K562 treated with DMSO at 1 percent for 4 hours (cell line): ENCODE measurements around the gene FAM9B. TPM values are rescaled to one million over a fixed set of nuclear protein-coding genes. Genes with fewer than 3 reads are reported as not detected.

ENCODE experiments used
- total RNA-seq: library from RNA; unstranded; fragments of 300-600 nt; gene quantifications from 2 replicates; pipeline ENCODE4 v1.2.3, GENCODE V29; 2022; ENCODE audit not compliant: insufficient read depth

The FAM9B gene
- 3.3 TPM in 2 replicates for total RNA-seq

DNA sequence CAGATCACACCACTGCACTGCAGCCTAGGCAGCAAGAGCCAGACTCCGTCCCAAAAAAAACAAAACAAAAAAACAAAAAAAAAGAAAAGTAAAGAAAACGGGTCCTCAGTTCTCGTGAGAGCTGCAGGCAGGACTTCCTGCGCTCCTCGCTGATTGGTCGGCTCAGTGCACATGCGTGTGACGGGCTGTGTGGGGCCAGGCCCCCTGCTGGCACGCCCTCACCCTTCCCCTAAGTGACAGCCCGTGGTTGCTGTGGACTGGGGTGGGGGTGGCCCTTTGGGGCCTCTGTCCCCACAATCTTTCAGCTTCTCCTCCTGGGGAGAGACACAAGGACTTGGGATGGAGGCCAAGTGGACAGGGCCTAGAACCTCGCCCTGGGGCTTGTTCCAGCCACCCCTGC is at the start of gene FAM9B:
FAM9B (minus strand) TSS at position 139 of the 400 bp plus-strand sequence. CDS start 1,141 bp downstream, outside the sequence.

Other genes with a start within 250 kb of the FAM9B start
- gene FAM9A, start 232.7 kb downstream of the FAM9B start, total RNA-seq: not detected in 2 replicates